MM.1S (cell line): ENCODE data around the gene ATG4A.

Experiments used
- CTCF ChIP-seq: fragments of 300-600 bp; sonication (generic); IDR thresholded peaks from 2 replicates; pipeline ENCODE4 v1.5.1; 2016; ENCODE audit warnings: antibody characterized with exemption, low read length, mixed read lengths
- EZH2 ChIP-seq: fragments of 300-600 bp; sonication (generic); optimal IDR thresholded peaks from 2 replicates; pipeline ENCODE3; 2017; ENCODE audit warnings: low read depth, mild to moderate bottlenecking, antibody characterized with exemption, low read length, mixed read lengths
- EZH2phosphoT487 ChIP-seq: fragments of 300-600 bp; sonication (generic); IDR thresholded peaks from 2 replicates; pipeline ENCODE4 v1.6.1; 2018; ENCODE audit warnings: antibody characterized with exemption, low read length

- TF ChIP-seq EZH2 (no peak), CTCF (no peak), EZH2phosphoT487 (no peak)
Observed at GRCh38 chrX:108070891-108071290, 20.7 kb upstream of the ATG4A start.
